Hepatocyte (in vitro differentiated cells): Measurements from ENCODE around the gene ALPG.

ENCODE experiments used
- CTCF ChIP-seq: fragments of 200-600 bp; sonication (generic); IDR thresholded peaks from 2 replicates; pipeline ENCODE4 v1.5.1; 2016; ENCODE audit warnings: antibody characterized with exemption, mild to moderate bottlenecking; ENCODE audit not compliant: poor library complexity
- EZH2 ChIP-seq: fragments of 200-600 bp; sonication (generic); IDR thresholded peaks from 2 replicates; pipeline ENCODE4 v1.6.1; 2016; ENCODE audit warnings: antibody characterized with exemption, mild to moderate bottlenecking, borderline replicate concordance

DNA sequence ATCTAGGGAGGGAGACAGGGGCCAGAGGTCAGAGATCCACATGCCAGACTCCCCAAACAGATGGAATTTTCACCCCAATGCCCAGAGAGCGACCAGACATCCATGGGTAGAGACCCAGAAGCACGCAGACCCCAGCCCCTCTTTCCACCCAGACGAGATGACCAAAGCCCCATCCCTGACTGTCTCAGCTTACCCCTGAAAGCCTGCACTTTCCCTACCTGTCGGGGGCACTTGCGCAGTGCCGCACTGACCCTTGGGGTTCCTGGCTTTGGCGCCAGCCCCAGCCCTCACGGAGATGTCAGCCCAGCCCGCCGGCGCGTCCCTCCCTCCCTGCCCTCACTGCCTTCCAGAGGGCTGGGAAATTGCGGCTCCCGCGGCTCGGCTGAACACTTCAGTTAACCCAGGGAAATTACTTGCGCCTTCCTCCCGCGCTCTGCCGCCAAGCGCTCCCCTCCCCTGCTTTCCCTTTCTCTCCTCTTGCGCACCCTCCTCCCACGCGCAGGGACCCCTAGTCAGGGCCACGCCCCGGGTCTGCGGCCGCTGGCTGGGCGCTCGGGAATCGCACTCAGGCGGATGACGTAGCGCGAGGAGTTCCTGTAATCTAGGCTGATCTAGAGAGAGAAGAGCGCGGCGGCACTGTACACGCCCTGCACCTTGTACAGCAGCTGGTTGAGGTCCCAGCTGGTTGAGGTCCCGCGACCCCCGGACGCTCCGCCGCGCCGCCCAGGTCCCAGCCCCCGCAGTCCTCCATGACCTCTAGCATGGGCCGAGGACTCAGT, 12.0 kb downstream of the ALPG start:
- TF ChIP-seq CTCF (no peak), EZH2 (no peak)
